Measurements from ENCODE around the gene PNPT1. TPM values are rescaled to one million over a fixed set of nuclear protein-coding genes. Genes with fewer than 3 reads are reported as not detected.
A peak's percentile ranks its signal among the peaks of the same experiment; 100 is the strongest.

PNPT1 gene
- 33.4 and 36.3 TPM in 2 replicates for total RNA-seq (2021)
- long read RNA-seq, full-length matches to known transcripts: 317 of 490 reads
- long read RNA-seq, partial matches to known transcripts: 40 of 490 reads
- long read RNA-seq, other reads (novel, unspliced or antisense): 133 of 490 reads

GRCh38 chr2:55693181-55694125 lies at the start of gene PNPT1:
TSS of gene PNPT1 (minus strand) at chr2:55693844. CDS start at chr2:55693823, 21 bp downstream.
- H2BK20ac ChIP-seq (ENCODE audit: low read depth, low read length, poor library complexity, severe bottlenecking): no peak within 1 kb of the TSS
- H4K5ac ChIP-seq (ENCODE audit: insufficient read length, low read depth, low read length): peak within 1 kb of the TSS; percentile 90
- peak within 1 kb of the TSS; percentile 86 for H4K8ac ChIP-seq (replicated peaks; ENCODE audit: insufficient read length, low read depth, low read length)
- no peaks in the 10 kb centered on the region for H3K4me1 ChIP-seq (ENCODE audit: insufficient read depth, low read length)
- DNase-seq: peak; percentile 95
- peak within 1 kb of the TSS; percentile 88 for H3K14ac ChIP-seq (ENCODE audit: insufficient read depth, low read length)
- WGBS (ENCODE audit: extremely low coverage, insufficient read length, low lambda C conversion rate): no CpG with 5 or more reads among the region's 56 CpGs
- no peak within 1 kb of the TSS for H3T11ph ChIP-seq (ENCODE audit: low read length)
- peaks cover 5% of the 10 kb centered on the region for H3K23me2 ChIP-seq (ENCODE audit: insufficient read length, low read depth, low read length, poor library complexity, severe bottlenecking)
- no peak within 1 kb of the TSS for H2BK15ac ChIP-seq (ENCODE audit: low read depth, low read length)
- no peak within 1 kb of the TSS for H3K56ac ChIP-seq (ENCODE audit: insufficient read length, low read depth, low read length)
- H3K9me3 ChIP-seq (ENCODE audit: control insufficient read depth, low read depth, low read length): no peaks in the 10 kb centered on the region
- no peak within 1 kb of the TSS for H3K4ac ChIP-seq (ENCODE audit: low read depth, low read length)
- no peak within 1 kb of the TSS for H3K27ac ChIP-seq (ENCODE audit: insufficient read length, low read depth, low read length)
- H3K23ac ChIP-seq (ENCODE audit: insufficient read length, low read depth, low read length): no peak within 1 kb of the TSS
- Mint-ChIP-seq H3K4me1 (peaks cover 9 to 11% of the 10 kb centered on the region in 2 experiments), H3K4me3 (peak within 1 kb of the TSS; percentile 95), H3K27ac (peak within 1 kb of the TSS; percentile 16 to 98 (median 95); a peak in 6 of 7 replicates), H3K9me3 (no peaks in the 10 kb centered on the region; a peak in 1 of 5 replicates), H3K36me3 (ENCODE audit: insufficient read depth in 1 of 3, low read depth in 3 of 3) (peaks cover 0 to 15% (median 10%) of the 10 kb centered on the region in 3 experiments; a peak in 4 of 7 replicates), H3K27me3 (ENCODE audit: low read depth) (no peaks in the 10 kb centered on the region; the same call in 1 of the 2 replicates)
- H3K9ac ChIP-seq (ENCODE audit: extremely low read depth, insufficient read length, low read length): peak within 1 kb of the TSS; percentile 95
- H3K18ac ChIP-seq (ENCODE audit: insufficient read length, low read depth, low read length): peak within 1 kb of the TSS; percentile 96
- no peak within 1 kb of the TSS for H2AK5ac ChIP-seq (ENCODE audit: insufficient read length, low read length)
- peak within 1 kb of the TSS; percentile 47 for H2BK5ac ChIP-seq (ENCODE audit: insufficient read length, low read length)
- no peak within 1 kb of the TSS for H2BK120ac ChIP-seq (ENCODE audit: low read depth, low read length, poor library complexity, severe bottlenecking)
- no peak within 1 kb of the TSS for H4K91ac ChIP-seq (ENCODE audit: insufficient read length, low read depth, low read length)
- peaks cover under 1% of the 10 kb centered on the region; the same call in 1 of the 2 replicates for H3K79me2 ChIP-seq (ENCODE audit: insufficient read depth, low read length)
- TF ChIP-seq, protein P1, sequence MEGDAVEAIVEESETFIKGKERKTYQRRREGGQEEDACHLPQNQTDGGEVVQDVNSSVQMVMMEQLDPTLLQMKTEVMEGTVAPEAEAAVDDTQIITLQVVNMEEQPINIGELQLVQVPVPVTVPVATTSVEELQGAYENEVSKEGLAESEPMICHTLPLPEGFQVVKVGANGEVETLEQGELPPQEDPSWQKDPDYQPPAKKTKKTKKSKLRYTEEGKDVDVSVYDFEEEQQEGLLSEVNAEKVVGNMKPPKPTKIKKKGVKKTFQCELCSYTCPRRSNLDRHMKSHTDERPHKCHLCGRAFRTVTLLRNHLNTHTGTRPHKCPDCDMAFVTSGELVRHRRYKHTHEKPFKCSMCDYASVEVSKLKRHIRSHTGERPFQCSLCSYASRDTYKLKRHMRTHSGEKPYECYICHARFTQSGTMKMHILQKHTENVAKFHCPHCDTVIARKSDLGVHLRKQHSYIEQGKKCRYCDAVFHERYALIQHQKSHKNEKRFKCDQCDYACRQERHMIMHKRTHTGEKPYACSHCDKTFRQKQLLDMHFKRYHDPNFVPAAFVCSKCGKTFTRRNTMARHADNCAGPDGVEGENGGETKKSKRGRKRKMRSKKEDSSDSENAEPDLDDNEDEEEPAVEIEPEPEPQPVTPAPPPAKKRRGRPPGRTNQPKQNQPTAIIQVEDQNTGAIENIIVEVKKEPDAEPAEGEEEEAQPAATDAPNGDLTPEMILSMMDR (conservative IDR thresholded peaks at IDR 0.05): no peak
- H2BK12ac ChIP-seq (ENCODE audit: insufficient read length, low read depth, low read length): no peak within 1 kb of the TSS
- peak within 1 kb of the TSS; percentile 93 for H3K4me2 ChIP-seq (ENCODE audit: insufficient read depth, insufficient read length, low read length)
- no peaks in the 10 kb centered on the region for H3K27me3 ChIP-seq (ENCODE audit: insufficient read depth, low read length)
- no peaks in the 10 kb centered on the region for H4K20me1 ChIP-seq (ENCODE audit: control insufficient read depth, insufficient read depth, insufficient read length)
- no peak within 1 kb of the TSS for H2AFZ ChIP-seq (ENCODE audit: low read length)
- no peaks in the 10 kb centered on the region for H3K79me1 ChIP-seq (ENCODE audit: insufficient read depth, low read depth, low read length, poor library complexity, severe bottlenecking)

Data from H9 (cell line).